Mesenchymal stem cell (in vitro differentiated cells and primary cell): ENCODE data around the gene KRTAP5-1.

Experiments used
- DNase-seq: peaks from one replicate; pipeline ENCODE4 v3.0.0-alpha.2; 2013
- H2AFZ ChIP-seq: one replicate; pipeline ENCODE4 v1.6.1; 2013; ENCODE audit warnings: low read depth, mild to moderate bottlenecking, control low read depth, inconsistent platforms, low read length, moderate library complexity
- H2AK5ac ChIP-seq: 2 replicates; pipeline ENCODE4 v1.6.1; 2013; ENCODE audit warnings: low read length, moderate library complexity, mild to moderate bottlenecking, inconsistent platforms; ENCODE audit not compliant: severe bottlenecking
- H2BK120ac ChIP-seq: one replicate; pipeline ENCODE4 v1.6.1; 2013; ENCODE audit warnings: low read depth, mild to moderate bottlenecking, inconsistent platforms, low read length, moderate library complexity
- H2BK12ac ChIP-seq, 2 experiments: one replicate each; pipeline ENCODE4 v1.6.1; 2013; ENCODE audit warnings: inconsistent platforms in 2 of 2, low read length in 2 of 2, mild to moderate bottlenecking in 2 of 2, moderate library complexity in 2 of 2, control low read depth in 1 of 2
- H2BK15ac ChIP-seq: one replicate; pipeline ENCODE4 v1.6.1; 2013; ENCODE audit warnings: mild to moderate bottlenecking, low read depth, inconsistent platforms; ENCODE audit not compliant: poor library complexity, severe bottlenecking
- H2BK5ac ChIP-seq: 2 replicates; pipeline ENCODE4 v1.6.1; 2013; ENCODE audit warnings: low read depth, mild to moderate bottlenecking, low read length, control low read depth, inconsistent platforms; ENCODE audit not compliant: poor library complexity, severe bottlenecking
- H3K14ac ChIP-seq, 2 experiments: one replicate each; pipeline ENCODE4 v1.6.1; 2013; ENCODE audit warnings: inconsistent platforms in 2 of 2, low read length in 2 of 2, control low read depth in 1 of 2, mild to moderate bottlenecking in 1 of 2, moderate library complexity in 1 of 2
- H3K18ac ChIP-seq, 2 experiments: one replicate each; pipeline ENCODE4 v1.6.1; 2013; ENCODE audit warnings: inconsistent platforms in 2 of 2, low read length in 2 of 2, control low read depth in 1 of 2, low read depth in 1 of 2, mild to moderate bottlenecking in 1 of 2
- H3K23ac ChIP-seq, 2 experiments: one replicate each; pipeline ENCODE4 v1.6.1; 2013; ENCODE audit warnings: inconsistent platforms in 2 of 2, low read length in 2 of 2, mild to moderate bottlenecking in 2 of 2, moderate library complexity in 2 of 2, control low read depth in 1 of 2
- H3K27ac ChIP-seq: 2 replicates; pipeline ENCODE4 v1.5.1; 2013; ENCODE audit warnings: mild to moderate bottlenecking, moderate library complexity, low read length, control low read depth, inconsistent platforms; ENCODE audit not compliant: poor library complexity, severe bottlenecking
- H3K27me3 ChIP-seq, 2 experiments: 2 replicates each; pipeline versions ENCODE4 v1.6.1 to v1.7.0; 2013; ENCODE audit warnings: low read length in 2 of 2, mild to moderate bottlenecking in 2 of 2, moderate library complexity in 2 of 2, control low read depth in 1 of 2, inconsistent platforms in 1 of 2; ENCODE audit not compliant: control insufficient read depth in 1 of 2, insufficient read depth in 1 of 2
- H3K36me3 ChIP-seq, 2 experiments: 2 replicates each; pipeline versions ENCODE4 v1.6.1 to v1.7.0; 2013; ENCODE audit warnings: low read length in 2 of 2, control low read depth in 1 of 2, inconsistent platforms in 1 of 2, low read depth in 1 of 2, mild to moderate bottlenecking in 1 of 2; ENCODE audit not compliant: insufficient read depth in 2 of 2, control insufficient read depth in 1 of 2
- H3K4ac ChIP-seq, 2 experiments: one replicate each; pipeline ENCODE4 v1.6.1; 2013; ENCODE audit warnings: inconsistent platforms in 2 of 2, low read length in 2 of 2, mild to moderate bottlenecking in 2 of 2, moderate library complexity in 2 of 2, control low read depth in 1 of 2, low read depth in 1 of 2
- H3K4me1 ChIP-seq: 2 replicates; pipeline ENCODE4 v1.6.1; 2013; ENCODE audit warnings: low read depth, low read length, control low read depth; ENCODE audit not compliant: control insufficient read depth, insufficient read depth
- H3K4me2 ChIP-seq: 2 replicates; pipeline ENCODE4 v1.6.1; 2013; ENCODE audit warnings: low read length, mild to moderate bottlenecking, inconsistent platforms; ENCODE audit not compliant: poor library complexity, severe bottlenecking
- H3K4me3 ChIP-seq, 2 experiments: 2 replicates each; pipeline versions ENCODE4 v1.5.1 to v1.7.0; 2013; ENCODE audit warnings: low read length in 2 of 2, mild to moderate bottlenecking in 2 of 2, control low read depth in 1 of 2, low read depth in 1 of 2; ENCODE audit not compliant: insufficient read depth in 1 of 2
- H3K79me1 ChIP-seq: replicated peaks from 2 replicates; pipeline ENCODE4 v1.6.1; 2013; ENCODE audit warnings: mild to moderate bottlenecking, control low read depth, low read length, inconsistent platforms; ENCODE audit not compliant: poor library complexity, severe bottlenecking
- H3K9ac ChIP-seq: 2 replicates; pipeline ENCODE4 v1.7.0; 2013; ENCODE audit warnings: mild to moderate bottlenecking, low read length, moderate library complexity
- H3K9me3 ChIP-seq: 2 replicates; pipeline ENCODE4 v1.7.0; 2013; ENCODE audit warnings: mild to moderate bottlenecking, low read length; ENCODE audit not compliant: control insufficient read depth
- H4K8ac ChIP-seq: one replicate; pipeline ENCODE4 v1.6.1; 2013; ENCODE audit warnings: inconsistent platforms, mild to moderate bottlenecking, low read length, moderate library complexity
- H4K91ac ChIP-seq: one replicate; pipeline ENCODE4 v1.6.1; 2013; ENCODE audit warnings: mild to moderate bottlenecking, low read length, inconsistent platforms
- WGBS: methylation state at CpG from one replicate; pipeline ENCODE4 v1.1.7; 2013; ENCODE audit warnings: mixed read lengths; 5-methylcytosine and 5-hydroxymethylcytosine counted together

The KRTAP5-1 gene

DNA sequence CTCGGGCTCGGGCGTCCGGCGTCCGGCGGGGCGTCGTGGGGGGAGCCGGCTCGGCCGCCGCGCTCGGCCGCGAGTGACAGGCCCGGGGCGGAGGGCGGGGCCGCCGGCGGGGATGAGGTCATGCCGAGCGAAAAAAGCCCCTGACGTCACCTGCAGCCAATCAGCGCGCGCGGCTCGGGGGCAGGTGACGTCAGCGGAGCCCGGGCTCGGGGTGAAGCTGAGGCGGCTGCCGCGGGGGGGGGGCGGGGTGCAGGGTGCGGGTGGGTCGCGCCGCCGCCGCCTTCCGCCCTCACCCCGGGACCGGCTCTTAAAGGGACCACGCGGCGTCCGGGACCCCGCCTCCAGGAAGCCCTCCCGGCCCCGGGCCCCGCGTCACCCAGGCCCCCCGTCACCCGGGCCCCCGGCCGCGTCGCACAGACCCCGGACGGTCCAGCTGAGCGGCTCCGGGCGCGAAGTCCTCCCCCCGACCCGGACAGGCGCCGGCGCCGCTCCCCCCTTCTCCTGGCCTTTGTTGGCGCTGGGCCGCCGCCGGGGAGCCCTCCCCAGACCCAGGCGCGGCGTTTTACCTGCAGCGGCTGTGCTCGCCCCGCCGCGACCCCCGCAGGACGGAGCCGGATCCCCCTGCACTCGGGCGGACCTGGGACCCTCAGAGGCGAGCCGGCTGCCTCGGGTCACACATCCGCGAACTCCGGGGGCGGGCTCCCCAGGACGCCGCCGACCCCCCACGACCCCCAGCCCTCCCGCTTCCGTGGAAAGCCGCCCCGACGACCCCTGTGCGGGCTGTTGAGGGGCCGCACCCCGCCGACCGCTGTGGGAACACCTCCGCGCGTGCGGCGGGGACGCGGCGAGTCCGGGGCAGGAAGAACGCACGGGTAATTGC lies 12.6 kb downstream of the KRTAP5-1 start, which contains the start of gene DUSP8:
DUSP8 (minus strand) TSS at position 75 of the 880 bp plus-strand sequence. CDS start 6,445 bp downstream, outside the sequence.
- H3K9me3 ChIP-seq, result no peaks in the 10 kb centered on the region
- peak; percentile 89 for DNase-seq
- H4K91ac ChIP-seq, result peak within 1 kb of the TSS; percentile 47
- H3K23ac ChIP-seq, result no peak within 1 kb of the TSS
- H3K9ac ChIP-seq, result no peak within 1 kb of the TSS
- peaks cover 12% of the 10 kb centered on the region for H3K79me1 ChIP-seq
- H4K8ac ChIP-seq, result peak within 1 kb of the TSS; percentile 45
- no peak within 1 kb of the TSS for H3K14ac ChIP-seq
- peaks cover 26 to 65% of the 10 kb centered on the region in 2 experiments for H3K27me3 ChIP-seq
- H2AFZ ChIP-seq, result no peak within 1 kb of the TSS
- H3K36me3 ChIP-seq, result peaks cover 0 to 14% of the 10 kb centered on the region in 2 experiments
- H3K4me2 ChIP-seq, result peak within 1 kb of the TSS; percentile 90
- peaks cover 41% of the 10 kb centered on the region for H3K4me1 ChIP-seq
- H2BK12ac ChIP-seq, result no peak within 1 kb of the TSS
- no peak within 1 kb of the TSS for H3K27ac ChIP-seq
- 1% methylated on average over 92 of the region's 124 CpGs for WGBS
- H2AK5ac ChIP-seq, result no peak within 1 kb of the TSS
- H3K4me3 ChIP-seq, result peak within 1 kb of the TSS in 1 of 2 experiments; percentile 70
- peak within 1 kb of the TSS; percentile 43 for H2BK120ac ChIP-seq
- no peak within 1 kb of the TSS for H2BK15ac ChIP-seq
- no peak within 1 kb of the TSS for H3K4ac ChIP-seq
- peak within 1 kb of the TSS; percentile 24 to 41 for H3K18ac ChIP-seq
- H2BK5ac ChIP-seq, result no peak within 1 kb of the TSS

GRCh38 chr11:1571760-1572196 lies 13.3 kb downstream of the KRTAP5-1 start:
- no peak overlapping the region for H2AFZ ChIP-seq
- H2AK5ac ChIP-seq, result no peak overlapping the region
- H3K27me3 ChIP-seq, result peaks cover 26 to 69% of the 10 kb centered on the region in 2 experiments
- H3K14ac ChIP-seq, result no peak overlapping the region
- no peak overlapping the region for H2BK15ac ChIP-seq
- DNase-seq, result no peak
- peak overlapping the region; percentile 82 for H3K4me2 ChIP-seq
- 1% methylated on average over 29 of the region's 91 CpGs for WGBS
- peaks cover 0 to 19% of the 10 kb centered on the region in 2 experiments for H3K36me3 ChIP-seq
- no peak overlapping the region for H4K8ac ChIP-seq
- H3K27ac ChIP-seq, result no peak overlapping the region
- H3K79me1 ChIP-seq, result peaks cover 14% of the 10 kb centered on the region
- H2BK5ac ChIP-seq, result no peak overlapping the region
- peak overlapping the region; percentile 43 for H2BK120ac ChIP-seq
- H3K4ac ChIP-seq, result no peak overlapping the region
- H3K4me3 ChIP-seq, result peak overlapping the region in 1 of 2 experiments; percentile 70
- no peak overlapping the region for H3K9ac ChIP-seq
- H3K18ac ChIP-seq, result no peak overlapping the region
- peaks cover 41% of the 10 kb centered on the region for H3K4me1 ChIP-seq
- no peak overlapping the region for H3K23ac ChIP-seq
- no peak overlapping the region for H4K91ac ChIP-seq
- no peak overlapping the region for H2BK12ac ChIP-seq
- H3K9me3 ChIP-seq, result no peaks in the 10 kb centered on the region

DNA sequence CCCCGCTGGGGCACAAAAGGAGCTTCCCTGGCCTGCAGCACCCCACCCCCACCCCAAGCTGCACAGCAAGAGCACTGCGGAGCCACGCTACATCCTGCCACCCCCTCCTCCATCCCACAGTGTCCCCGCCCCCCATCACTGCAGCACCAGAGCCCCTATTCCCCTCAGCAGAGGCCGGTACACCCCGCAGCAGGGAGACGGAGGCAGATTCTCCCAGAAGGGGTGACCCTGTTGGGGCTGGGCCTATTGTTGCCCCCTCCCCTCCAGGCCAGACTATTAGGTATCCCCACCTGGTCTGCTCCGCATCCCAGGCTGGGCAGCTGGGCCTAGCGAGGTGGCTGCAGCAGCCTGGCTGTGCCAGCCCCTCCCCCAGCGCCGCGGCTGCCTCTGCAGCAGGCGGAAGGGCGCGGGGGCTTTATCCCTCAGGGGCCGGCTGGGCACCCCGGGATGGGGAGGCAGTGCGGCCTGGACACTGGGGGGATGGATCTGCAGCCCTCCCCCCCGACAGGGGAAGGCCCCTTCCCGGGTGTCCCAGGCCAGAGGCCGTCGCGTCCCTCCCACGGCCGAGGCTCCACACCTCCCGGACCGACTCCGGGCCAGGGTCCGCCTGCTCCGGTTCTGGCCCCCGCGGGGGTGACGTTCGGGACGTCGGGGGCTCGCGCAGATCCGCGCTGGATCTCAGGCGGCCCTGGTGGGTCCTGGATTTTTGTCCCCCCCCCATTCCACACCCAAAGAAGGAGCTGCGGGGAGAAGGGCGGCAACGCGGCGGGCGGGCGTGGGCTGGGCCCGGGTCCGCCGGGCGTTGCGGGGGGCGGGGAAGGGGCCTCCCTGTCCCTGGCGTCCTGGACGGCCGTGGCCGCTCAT lies 14.0 kb downstream of the KRTAP5-1 start:
- Histone ChIP-seq H2BK15ac (no peak overlapping the region), H3K4me3 (peak overlapping the region in 1 of 2 experiments; percentile 70), H3K4ac (no peak overlapping the region), H2BK12ac (no peak overlapping the region), H3K9ac (no peak overlapping the region), H3K14ac (no peak overlapping the region), H3K23ac (no peak overlapping the region), H3K18ac (peak overlapping the region; percentile 24 to 41), H3K79me1 (peaks cover 16% of the 10 kb centered on the region), H2AK5ac (no peak overlapping the region), H3K27ac (no peak overlapping the region), H4K8ac (peak overlapping the region; percentile 45), H3K4me1 (peaks cover 42% of the 10 kb centered on the region), H3K4me2 (peak overlapping the region; percentile 82), H3K9me3 (no peaks in the 10 kb centered on the region), H3K27me3 (peaks cover 26 to 66% of the 10 kb centered on the region in 2 experiments), H2AFZ (no peak overlapping the region), H2BK5ac (no peak overlapping the region), H3K36me3 (peaks cover 0 to 25% of the 10 kb centered on the region in 2 experiments), H2BK120ac (peak overlapping the region; percentile 43), H4K91ac (peak overlapping the region; percentile 47)
- DNase-seq, result peak; percentile 28
- 4% methylated on average over 25 of the region's 58 CpGs for WGBS
